GM23338 (cell line): ENCODE results near the gene TXLNB.

Experiments used
- CTCF ChIP-seq, 2 experiments: fragments of 200-600 bp in 1 of 2; sonication (generic) in 1 of 2; conservative IDR thresholded peaks; 2 replicates each; pipeline versions ENCODE4 v1.5.1 to v1.6.1; 2016 to 2017; ENCODE audit warnings: antibody characterized with exemption in 2 of 2, low read depth in 2 of 2, mild to moderate bottlenecking in 2 of 2, moderate library complexity in 1 of 2
- EZH2 ChIP-seq: fragments of 200-600 bp; sonication (generic); IDR thresholded peaks from one replicate; pipeline ENCODE4 v1.8.0; 2017; ENCODE audit warnings: antibody characterized with exemption, mild to moderate bottlenecking, low read depth; ENCODE audit not compliant: unreplicated experiment
- POLR2AphosphoS5 ChIP-seq: IDR thresholded peaks from 2 replicates; pipeline ENCODE4 v1.6.1; 2016; ENCODE audit warnings: antibody characterized with exemption, low read depth
- REST ChIP-seq: IDR thresholded peaks from one replicate; pipeline ENCODE4 v1.6.1; 2018; ENCODE audit warnings: antibody characterized with exemption; ENCODE audit not compliant: unreplicated experiment
- STAT1 ChIP-seq: IDR thresholded peaks from one replicate; pipeline ENCODE4 v1.6.1; 2016; ENCODE audit warnings: antibody characterized with exemption; ENCODE audit not compliant: unreplicated experiment

- no peak for TF ChIP-seq CTCF (conservative IDR thresholded peaks at IDR 0.05; ENCODE audit: low read depth in 2 of 2)
- TF ChIP-seq REST, result no peak
- TF ChIP-seq POLR2AphosphoS5, result no peak
- no peak for TF ChIP-seq STAT1
- TF ChIP-seq EZH2, result no peak
Measured at GRCh38 chr6:139282684-139283083, 9.1 kb downstream of the TXLNB start.
